Embryonic facial prominence (tissue), 1 donor: Measurements from ENCODE around the gene MAJIN.

Experiments used
- DNase-seq: peaks from one replicate; pipeline ENCODE4 v3.0.0-alpha.2; 2016; ENCODE audit errors: extremely low spot score

Gene MAJIN

DNA sequence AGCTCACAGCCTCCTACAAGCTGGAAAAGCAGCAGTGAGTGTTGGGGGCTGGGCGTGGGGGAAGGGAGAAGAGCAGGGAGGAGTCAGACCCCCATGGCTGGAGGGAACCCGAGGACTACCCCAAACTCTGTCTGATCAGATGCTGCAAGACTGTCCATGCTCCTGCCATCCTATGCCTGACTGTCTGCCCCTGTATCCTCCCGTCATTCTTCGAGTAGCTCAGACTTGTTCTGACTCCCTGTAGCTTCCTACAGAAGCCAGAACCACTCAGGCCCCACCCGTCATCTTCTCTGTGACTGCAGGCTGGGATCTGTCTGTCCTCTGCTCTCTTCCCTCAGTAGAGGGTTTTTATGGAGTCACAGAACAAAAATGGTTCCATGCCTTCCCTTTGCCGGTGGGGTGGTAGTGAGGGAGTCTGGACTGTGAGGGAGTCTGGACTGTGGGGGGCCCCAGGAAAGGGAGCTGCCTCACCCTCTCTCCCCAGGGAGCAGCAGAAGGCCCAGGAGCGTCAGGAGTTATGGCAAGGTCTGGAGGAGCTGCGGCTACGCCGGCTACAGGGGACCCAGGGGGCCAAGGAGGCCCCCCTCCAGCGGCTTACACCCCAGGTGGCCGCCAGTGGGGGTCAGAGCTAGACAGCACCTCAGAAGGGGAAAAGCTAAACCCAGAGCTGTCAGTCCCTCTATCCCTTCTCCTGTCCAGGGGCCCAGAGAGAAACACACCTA lies 38.5 kb downstream of the MAJIN start:
- DNase-seq = no peak

- DNase-seq = no peak
Measured at GRCh38 chr11:64932324-64932723, 39.6 kb downstream of the MAJIN start.

DNA sequence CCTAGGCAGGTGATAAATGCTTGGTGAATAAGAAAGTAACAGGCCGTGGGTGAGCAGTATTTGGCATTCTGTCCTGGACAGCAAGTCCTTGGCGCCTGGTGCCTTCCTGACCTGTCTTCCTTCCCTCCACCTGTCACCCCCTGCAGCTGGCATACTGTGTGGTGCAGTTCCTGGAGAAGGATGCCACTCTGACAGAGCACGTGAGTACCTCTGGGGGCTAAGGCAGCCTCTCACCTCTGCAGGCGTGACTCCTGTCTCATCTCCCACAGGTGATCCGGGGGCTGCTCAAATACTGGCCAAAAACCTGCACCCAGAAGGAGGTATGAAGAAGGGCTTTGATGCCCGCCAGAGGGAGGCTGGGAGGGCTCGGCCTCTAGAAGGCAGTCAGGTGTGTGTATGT lies 40.6 kb downstream of the MAJIN start:
- no peak for DNase-seq

DNA sequence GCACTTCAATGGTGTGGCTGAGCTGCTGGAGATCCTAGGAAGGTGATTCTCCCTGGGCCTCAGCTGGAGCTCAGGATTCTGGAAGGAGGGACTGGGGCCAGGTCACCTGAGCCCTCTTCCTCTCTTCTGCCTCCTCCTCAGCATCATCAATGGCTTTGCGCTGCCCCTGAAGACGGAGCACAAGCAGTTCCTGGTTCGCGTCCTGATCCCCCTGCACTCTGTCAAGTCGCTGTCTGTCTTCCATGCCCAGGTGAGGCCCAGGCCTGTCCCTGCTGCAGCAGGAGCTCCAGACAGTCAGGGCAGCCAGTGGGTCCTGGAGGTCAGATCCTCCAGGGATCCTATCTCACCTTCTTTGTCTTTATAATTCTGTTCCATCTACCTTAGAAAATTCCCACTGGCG lies 41.6 kb downstream of the MAJIN start:
- no peak for DNase-seq

- no peak for DNase-seq
Measured at GRCh38 chr11:64929625-64930024, 42.3 kb downstream of the MAJIN start.

- DNase-seq = no peak
Measured at GRCh38 chr11:64928957-64929356, 43.0 kb downstream of the MAJIN start.

DNA sequence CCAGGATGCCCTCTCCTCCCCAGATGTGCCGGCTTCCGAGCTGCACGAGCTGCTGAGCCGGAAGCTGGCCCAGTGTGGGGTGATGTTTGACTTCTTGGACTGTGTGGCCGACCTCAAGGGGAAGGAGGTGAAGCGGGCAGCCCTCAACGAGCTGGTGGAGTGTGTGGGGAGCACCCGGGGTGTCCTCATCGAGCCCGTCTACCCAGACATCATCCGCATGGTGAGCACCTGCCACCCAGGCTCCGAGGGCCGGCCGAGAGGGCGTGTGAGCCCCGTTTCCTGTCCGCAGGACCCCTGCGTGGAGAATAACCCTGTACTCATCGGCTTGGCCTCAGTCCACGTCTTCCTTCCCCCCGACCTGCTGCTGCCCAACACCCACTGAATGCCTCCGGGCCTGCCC lies 45.2 kb downstream of the MAJIN start:
- no peak for DNase-seq

DNA sequence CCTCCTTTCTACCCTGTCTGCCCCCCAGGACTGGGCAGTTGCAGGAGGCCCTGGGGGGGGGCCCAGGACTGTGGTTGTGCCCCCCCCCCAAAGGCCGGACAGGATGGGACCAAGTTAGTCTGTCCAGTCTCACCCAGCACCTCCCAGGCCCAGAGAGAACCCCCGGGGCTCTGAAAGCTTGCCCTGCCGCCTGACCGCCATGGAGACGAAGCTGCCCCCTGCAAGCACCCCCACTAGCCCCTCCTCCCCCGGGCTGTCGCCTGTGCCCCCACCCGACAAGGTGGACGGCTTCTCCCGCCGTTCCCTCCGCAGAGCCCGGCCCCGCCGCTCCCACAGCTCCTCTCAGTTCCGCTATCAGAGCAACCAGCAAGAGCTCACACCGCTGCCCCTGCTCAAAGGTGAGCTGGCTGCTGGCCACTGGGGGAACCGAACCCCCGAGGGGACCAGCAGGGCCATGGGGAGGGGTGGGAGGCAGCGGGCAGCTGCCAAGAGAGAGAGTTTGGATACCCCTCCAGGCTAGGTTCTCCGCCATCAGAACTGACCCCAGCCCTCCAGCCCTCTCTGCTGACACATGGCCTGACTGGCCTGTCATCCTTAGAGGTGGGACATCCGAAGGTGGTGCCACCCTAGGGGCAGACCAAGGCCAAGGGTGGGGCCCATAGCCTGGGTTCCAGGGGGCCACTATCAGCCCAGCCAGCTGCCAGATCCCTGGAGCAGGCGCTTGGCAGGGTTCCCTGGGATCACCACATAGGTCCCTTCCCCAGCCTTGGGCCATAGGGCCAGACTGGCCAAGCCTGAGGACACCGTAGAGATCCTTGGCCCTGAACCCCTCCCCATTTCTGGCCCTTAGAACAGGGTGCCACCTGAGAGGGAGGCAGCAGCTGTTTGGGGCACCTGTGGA lies 46.1 kb downstream of the MAJIN start:
- no peak for DNase-seq

- DNase-seq = no peak
Measured at GRCh38 chr11:64924910-64925284, 47.0 kb downstream of the MAJIN start.

GRCh38 chr11:64923944-64924909 lies 47.7 kb downstream of the MAJIN start, which contains the start of gene PPP2R5B:
Gene PPP2R5B, plus strand, starts transcription at chr11:64924689. Its CDS starts 1,046 bp downstream, at chr11:64925735.
- DNase-seq = peak; percentile 84

DNA sequence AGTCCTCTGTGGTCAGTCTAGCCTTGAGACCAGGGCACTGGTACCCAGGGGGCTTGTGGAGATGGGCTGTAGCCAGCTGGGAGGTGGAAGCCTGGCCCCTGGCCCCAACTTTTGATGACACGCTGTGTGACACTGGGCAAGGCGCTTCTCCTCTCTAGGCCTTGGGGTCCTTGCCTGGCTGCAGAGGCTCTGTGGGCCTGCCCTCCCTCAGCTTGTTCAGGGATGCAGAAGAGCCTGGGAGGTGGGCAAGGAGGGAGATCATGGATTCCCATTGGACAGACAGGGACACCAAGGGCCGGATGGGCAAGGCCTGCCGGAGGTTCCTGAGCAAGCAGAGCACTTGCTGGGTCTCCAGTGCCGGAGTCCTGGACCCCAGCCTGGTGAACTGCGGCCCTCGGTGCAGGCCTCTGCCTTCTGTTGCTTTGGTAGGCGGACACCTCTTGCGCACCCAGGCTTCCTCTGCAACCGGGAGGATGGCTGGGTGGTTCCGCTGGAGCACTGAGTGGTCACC lies 48.7 kb downstream of the MAJIN start:
- no peak for DNase-seq

DNA sequence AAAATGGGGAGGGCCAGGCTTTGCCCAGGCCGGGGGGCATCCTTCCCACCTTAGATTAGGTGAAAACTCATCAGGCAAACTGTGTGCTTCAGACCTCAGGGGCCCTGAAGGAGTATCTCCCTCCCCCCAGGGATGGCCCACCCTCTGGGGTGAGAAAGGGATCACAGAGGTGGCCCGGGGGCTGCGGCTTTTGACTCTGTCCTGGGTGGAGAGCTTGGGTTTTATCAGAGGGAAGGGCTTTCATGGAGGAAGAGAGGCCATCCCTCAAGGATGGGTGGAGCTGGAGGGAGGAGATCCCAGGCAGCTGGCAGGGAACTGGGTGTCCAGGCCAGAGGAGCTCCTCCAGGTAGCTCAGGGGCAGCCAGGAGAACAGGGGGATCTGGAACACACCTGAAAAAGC lies 50.5 kb downstream of the MAJIN start:
- DNase-seq = no peak

GRCh38 chr11:64920124-64920523 lies 51.8 kb downstream of the MAJIN start:
- DNase-seq = no peak

- no peak for DNase-seq
Measured at GRCh38 chr11:64919627-64920026, 52.3 kb downstream of the MAJIN start.

- DNase-seq = no peak
Measured at GRCh38 chr11:64918017-64918416, 53.9 kb downstream of the MAJIN start.

DNA sequence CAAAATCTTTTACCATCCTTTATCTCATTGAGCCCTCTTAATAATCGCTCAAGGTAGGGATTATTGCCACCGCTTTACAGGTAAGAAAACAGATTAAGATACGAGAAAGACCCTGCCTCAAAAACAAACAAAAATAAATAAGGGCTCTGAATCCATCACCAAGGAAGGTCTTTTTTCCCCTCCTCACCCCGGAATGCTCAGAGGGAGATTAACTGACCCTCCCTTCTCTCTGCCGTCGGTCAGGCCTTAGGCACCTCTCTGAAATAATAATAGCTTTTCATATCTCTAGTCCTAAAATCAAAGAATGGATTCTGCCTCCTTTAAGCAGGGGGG lies 54.3 kb downstream of the MAJIN start:
- no peak for DNase-seq

DNA sequence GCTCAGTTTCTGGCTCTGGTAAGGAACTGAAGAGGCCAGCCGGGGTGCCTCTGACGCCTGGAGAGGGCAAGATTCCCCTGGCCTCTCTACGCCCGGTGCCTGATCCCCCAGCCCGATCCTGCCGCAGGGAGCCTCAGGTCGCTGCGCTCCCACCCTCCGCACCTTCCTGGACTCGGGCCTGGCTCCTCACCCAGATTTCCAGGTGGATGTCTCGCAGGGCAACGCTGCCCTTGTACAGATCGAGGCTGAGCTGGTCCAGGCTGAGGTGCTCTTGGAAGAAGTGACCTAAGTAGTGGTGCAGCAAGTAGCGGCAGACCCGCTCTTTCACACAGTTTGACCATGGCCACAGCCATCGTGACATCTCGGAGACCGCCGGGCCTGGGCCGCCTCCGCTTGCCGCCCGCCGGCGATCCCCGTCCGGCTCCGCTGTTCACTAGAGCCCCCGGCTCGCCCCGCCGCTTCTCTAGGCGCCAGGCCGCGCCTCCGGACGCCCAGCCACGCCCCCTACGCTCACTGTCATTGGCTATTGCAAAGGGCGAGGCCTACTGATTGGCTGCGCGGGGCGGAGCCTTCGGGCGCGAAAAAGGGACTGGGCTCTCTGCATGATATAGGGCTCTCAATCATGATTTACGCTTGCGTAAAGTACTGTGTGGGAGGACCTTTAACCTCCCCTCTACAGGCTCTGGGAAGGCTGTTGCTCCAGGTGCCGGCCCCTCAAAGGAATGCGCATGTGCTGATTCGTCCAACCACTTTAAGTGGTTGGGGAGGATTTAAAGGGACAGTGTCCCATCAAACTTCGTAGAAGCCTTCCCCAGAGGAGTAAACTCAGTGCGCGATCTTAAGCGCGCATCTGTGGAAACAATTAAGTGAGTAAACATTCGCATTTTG lies 54.9 kb downstream of the MAJIN start, which contains the start of gene ATG2A:
Gene ATG2A, minus strand, starts transcription at position 435 of the 888 bp plus-strand sequence. Its CDS starts 74 bp downstream, at position 361.
- peak; percentile 99 for DNase-seq

DNA sequence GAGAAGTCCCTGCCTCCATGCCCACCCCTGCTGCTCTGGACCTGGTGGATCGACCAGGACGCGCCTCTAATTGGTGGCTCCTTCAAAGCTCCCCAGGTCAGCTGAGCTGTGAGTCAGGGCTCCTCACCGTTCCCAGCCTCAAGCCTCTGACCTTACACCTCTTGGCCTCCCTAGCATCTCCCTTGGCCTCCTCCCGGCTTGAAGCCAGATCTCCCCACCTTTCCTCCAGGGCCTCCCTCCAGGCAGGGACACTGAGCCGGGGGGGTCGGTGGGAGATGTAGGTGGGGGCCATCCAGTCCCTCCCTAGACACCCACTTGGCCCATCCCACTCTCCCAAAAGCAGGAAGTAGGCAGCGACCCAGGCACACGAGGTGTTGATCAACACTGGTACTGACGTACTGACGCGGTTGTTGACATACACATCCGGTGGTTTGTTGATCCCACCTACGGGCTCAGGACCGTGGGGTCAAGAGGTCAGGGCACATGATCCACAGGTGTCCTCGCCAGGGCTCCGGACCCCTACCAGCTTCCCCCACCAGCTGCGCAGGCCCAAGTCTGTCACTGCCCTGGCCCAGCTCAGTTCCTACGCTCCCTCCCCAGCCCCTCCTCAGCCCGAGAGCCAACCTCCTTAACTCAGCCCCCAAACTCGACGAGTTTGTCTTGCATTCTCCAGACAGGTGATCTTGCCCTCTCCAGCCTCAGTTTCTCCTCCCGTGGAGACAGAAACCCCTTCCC lies 55.7 kb downstream of the MAJIN start:
- no peak for DNase-seq

GRCh38 chr11:64915376-64915887 lies 56.5 kb downstream of the MAJIN start:
- DNase-seq = no peak

- DNase-seq = no peak
Measured at GRCh38 chr11:64914123-64914522, 57.8 kb downstream of the MAJIN start.
